ENCODE data around the gene LY6G6C.

The LY6G6C gene

DNA sequence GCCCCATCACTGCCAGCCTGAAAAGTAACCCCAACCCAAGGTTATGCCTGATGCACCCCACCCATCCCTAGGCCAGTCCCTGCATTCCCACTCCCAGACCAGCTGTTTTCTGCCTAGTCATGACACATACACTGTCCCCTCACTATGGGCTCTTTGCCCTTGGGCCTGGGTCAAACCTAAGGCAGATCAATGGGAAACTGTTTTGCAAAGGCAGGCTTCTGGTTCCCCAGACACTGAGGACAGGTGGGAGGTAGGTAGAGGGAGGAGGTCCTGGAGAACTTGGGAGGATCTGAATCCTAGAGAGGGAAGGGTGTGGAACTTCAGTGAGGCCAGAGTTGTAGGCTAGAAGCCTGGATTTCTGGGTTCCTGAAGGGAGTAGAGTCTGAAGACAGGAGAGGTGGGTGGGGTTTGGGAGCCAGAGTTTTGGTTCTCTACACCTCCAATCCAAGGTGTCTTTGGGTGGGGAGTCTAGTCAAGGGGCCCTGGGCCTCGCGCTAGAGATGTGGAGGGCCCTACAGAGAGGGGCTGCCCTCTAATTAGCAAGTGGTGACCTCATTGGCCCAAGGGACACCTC is 12.8 kb upstream of the LY6G6C start:
- 16 to 18% methylated on average over 2 of the region's 2 CpGs for WGBS, 2 experiments
- peaks cover 25% of the 10 kb centered on the region for H3K36me3 ChIP-seq (ENCODE audit: control insufficient read depth, insufficient read depth, low read length)
- H3K4me1 ChIP-seq (ENCODE audit: control insufficient read depth, insufficient read depth, low read length) = peaks cover 34% of the 10 kb centered on the region
- no peaks in the 10 kb centered on the region for H3K27me3 ChIP-seq (ENCODE audit: control insufficient read depth, insufficient read depth, low read length, poor library complexity, severe bottlenecking)
- no peak overlapping the region for H3K27ac ChIP-seq (ENCODE audit: insufficient read depth, low read depth, low read length, poor library complexity, severe bottlenecking)
- peak overlapping the region; percentile 68 for H3K4me3 ChIP-seq (ENCODE audit: insufficient read depth, low read depth, low read length)
- H3K9me3 ChIP-seq (ENCODE audit: control insufficient read depth, low read length) = no peaks in the 10 kb centered on the region

DNA sequence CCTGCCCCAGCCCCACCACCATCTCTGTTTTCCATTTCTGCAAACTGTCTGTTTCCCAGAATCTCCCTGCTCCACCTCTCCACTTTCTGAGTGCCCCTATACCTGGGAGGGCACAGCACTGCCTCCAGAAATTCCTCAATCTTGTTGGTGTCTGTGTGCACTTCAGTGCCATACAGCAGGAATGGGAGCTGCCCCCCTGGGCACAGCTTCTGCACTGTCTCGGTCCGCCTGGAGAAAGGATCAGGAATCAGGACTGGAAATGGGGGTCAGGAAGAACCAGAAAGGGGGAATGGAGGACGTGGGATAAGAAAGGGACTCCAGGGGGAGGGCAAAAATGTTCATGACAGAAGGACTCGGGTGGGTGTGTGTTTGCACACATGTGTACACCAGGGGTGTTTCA is 12.2 kb upstream of the LY6G6C start:
- Histone ChIP-seq H3K27me3 (ENCODE audit: control insufficient read depth, insufficient read depth, low read length, poor library complexity, severe bottlenecking) (no peaks in the 10 kb centered on the region), H3K36me3 (ENCODE audit: control insufficient read depth, insufficient read depth, low read length) (peaks cover 25% of the 10 kb centered on the region), H3K4me3 (ENCODE audit: insufficient read depth, low read depth, low read length) (no peak overlapping the region), H3K27ac (ENCODE audit: insufficient read depth, low read depth, low read length, poor library complexity, severe bottlenecking) (no peak overlapping the region), H3K9me3 (ENCODE audit: control insufficient read depth, low read length) (no peaks in the 10 kb centered on the region), H3K4me1 (ENCODE audit: control insufficient read depth, insufficient read depth, low read length) (peaks cover 29% of the 10 kb centered on the region)
- 94% methylated on average over 4 of the region's 4 CpGs for WGBS, 2 experiments

GRCh38 chr6:31732029-31732428 is 10.5 kb upstream of the LY6G6C start:
- H3K27ac ChIP-seq (ENCODE audit: insufficient read depth, low read depth, low read length, poor library complexity, severe bottlenecking) = no peak overlapping the region
- WGBS, 2 experiments = 84 to 88% methylated on average over 3 of the region's 3 CpGs

DNA sequence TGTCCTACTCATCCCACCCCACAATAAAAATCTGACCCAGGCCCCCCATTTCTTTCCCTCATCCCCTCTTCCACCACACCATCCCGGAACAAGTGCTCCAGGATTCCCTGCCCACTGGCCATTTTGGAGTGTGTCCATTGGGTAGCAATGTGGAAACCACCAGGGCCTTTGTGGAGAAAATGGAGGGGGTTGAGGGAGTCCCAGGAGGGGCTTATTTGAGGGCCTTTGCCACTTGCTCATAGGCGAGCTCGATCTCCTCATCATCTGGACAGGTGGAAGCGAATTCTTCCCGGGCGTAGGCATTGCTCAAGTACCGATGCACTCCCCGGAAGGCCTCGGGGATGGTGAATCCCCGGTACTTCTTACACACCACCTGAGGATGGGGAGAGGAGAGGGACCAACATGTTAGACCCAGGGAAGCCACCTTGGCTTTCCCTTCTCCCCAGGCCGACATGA is 9.1 kb upstream of the LY6G6C start:
- WGBS, 2 experiments = 90% methylated on average over 11 of the region's 11 CpGs
- Histone ChIP-seq H3K4me1 (ENCODE audit: control insufficient read depth, insufficient read depth, low read length) (peaks cover 8% of the 10 kb centered on the region), H3K36me3 (ENCODE audit: control insufficient read depth, insufficient read depth, low read length) (peaks cover 48% of the 10 kb centered on the region), H3K4me3 (ENCODE audit: insufficient read depth, low read depth, low read length) (no peak overlapping the region), H3K27me3 (ENCODE audit: control insufficient read depth, insufficient read depth, low read length, poor library complexity, severe bottlenecking) (no peaks in the 10 kb centered on the region), H3K27ac (ENCODE audit: insufficient read depth, low read depth, low read length, poor library complexity, severe bottlenecking) (no peak overlapping the region), H3K9me3 (ENCODE audit: control insufficient read depth, low read length) (no peaks in the 10 kb centered on the region)

More at GRCh38 chr6:31732029-31732428, 10.5 kb upstream of the LY6G6C start:
- Histone ChIP-seq H3K9me3 (ENCODE audit: control insufficient read depth, low read length) (no peaks in the 10 kb centered on the region), H3K4me1 (ENCODE audit: control insufficient read depth, insufficient read depth, low read length) (peaks cover 14% of the 10 kb centered on the region), H3K36me3 (ENCODE audit: control insufficient read depth, insufficient read depth, low read length) (peaks cover 35% of the 10 kb centered on the region), H3K27me3 (ENCODE audit: control insufficient read depth, insufficient read depth, low read length, poor library complexity, severe bottlenecking) (no peaks in the 10 kb centered on the region), H3K4me3 (ENCODE audit: insufficient read depth, low read depth, low read length) (no peak overlapping the region)

DNA sequence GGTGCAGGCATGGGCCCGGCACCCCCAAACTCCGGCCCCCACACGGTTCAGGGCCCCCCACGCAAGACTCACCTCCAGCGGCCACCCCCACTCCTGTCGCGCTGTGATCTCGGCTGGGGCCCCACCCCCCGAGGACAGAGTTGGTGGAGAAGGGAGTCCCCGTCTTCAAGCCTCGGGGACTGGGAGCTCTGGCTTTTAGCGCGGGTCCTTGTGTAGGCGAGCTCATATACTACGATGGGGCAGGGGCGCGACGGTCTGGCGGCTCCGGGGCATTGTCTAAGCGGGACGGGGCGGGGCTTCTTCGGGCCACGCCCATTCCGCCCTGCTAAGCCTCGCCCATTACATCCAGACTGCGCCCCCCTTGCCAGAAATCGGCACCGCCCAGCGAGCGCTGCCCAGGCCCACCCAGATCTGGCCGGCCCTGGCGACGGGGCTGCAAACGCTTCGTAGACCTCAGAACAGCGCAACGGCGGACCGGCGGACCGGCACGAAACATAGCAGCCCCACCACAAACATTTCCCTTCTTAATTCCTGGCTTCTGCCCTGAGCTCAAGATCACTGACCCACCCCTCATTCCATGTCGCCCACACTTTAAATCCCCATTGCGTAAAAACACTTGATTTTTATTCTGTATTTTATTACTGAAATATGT is 8.6 kb upstream of the LY6G6C start:
- Histone ChIP-seq H3K4me3 (ENCODE audit: insufficient read depth, low read depth, low read length) (peak overlapping the region; percentile 93), H3K9me3 (ENCODE audit: control insufficient read depth, low read length) (no peaks in the 10 kb centered on the region), H3K27ac (ENCODE audit: insufficient read depth, low read depth, low read length, poor library complexity, severe bottlenecking) (peak overlapping the region; percentile 86), H3K4me1 (ENCODE audit: control insufficient read depth, insufficient read depth, low read length) (peaks cover 8% of the 10 kb centered on the region), H3K36me3 (ENCODE audit: control insufficient read depth, insufficient read depth, low read length) (peaks cover 49% of the 10 kb centered on the region), H3K27me3 (ENCODE audit: control insufficient read depth, insufficient read depth, low read length, poor library complexity, severe bottlenecking) (no peaks in the 10 kb centered on the region)
- 3 to 4% methylated on average over 46 of the region's 46 CpGs for WGBS, 2 experiments

GRCh38 chr6:31729515-31729978 is 8.0 kb upstream of the LY6G6C start:
- WGBS, 2 experiments = 0% methylated on average over 29 of the region's 29 CpGs

DNA sequence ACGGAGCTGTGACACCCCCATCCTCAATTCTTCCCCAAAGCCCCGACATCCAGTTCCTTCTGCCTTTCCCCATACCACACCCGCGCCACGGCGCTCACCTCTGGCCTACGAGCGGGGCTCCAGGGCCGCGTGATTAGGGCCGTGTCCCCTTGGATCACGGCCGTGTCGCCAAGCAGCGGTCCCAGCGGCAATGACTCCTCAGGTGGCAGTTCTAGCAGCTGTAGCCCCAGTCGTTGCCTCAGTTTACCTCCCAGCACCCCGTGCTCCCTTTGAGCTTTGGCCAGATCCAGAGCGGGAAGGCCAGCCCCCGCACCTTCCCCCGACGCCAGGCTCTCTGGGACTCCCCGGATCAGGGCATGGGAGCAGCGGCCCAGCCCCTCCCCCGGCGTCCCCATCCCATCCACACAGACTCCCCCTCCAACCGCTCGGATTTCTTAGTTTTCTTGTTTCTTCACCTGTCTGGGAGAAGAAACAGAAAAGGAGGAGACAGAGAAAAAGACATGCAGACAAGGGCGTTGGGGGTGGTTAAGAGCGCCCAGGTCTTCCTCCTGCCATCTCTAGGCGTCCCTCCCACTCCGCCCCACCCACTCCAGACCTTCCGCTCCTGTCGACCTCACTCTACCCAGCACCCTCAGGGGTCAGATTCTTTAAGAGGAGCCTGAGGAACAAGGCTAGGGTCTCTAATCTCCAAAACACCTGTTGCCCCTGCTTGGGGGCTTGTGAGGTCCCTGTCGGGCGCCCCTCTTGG is 7.4 kb upstream of the LY6G6C start, which contains the start of gene DDAH2:
Gene DDAH2, minus strand, starts transcription at position 533 of the 748 bp plus-strand sequence. Its CDS starts 138 bp downstream, at position 395.
- peaks cover under 1% of the 10 kb centered on the region for H3K4me1 ChIP-seq (ENCODE audit: control insufficient read depth, insufficient read depth, low read length)
- H3K27me3 ChIP-seq (ENCODE audit: control insufficient read depth, insufficient read depth, low read length, poor library complexity, severe bottlenecking) = no peaks in the 10 kb centered on the region
- H3K36me3 ChIP-seq (ENCODE audit: control insufficient read depth, insufficient read depth, low read length) = peaks cover 48% of the 10 kb centered on the region
- no peaks in the 10 kb centered on the region for H3K9me3 ChIP-seq (ENCODE audit: control insufficient read depth, low read length)
- peak within 1 kb of the TSS; percentile 86 for H3K27ac ChIP-seq (ENCODE audit: insufficient read depth, low read depth, low read length, poor library complexity, severe bottlenecking)
- peak within 1 kb of the TSS; percentile 93 for H3K4me3 ChIP-seq (ENCODE audit: insufficient read depth, low read depth, low read length)
- 48 to 49% methylated on average over 36 of the region's 36 CpGs for WGBS, 2 experiments

More at GRCh38 chr6:31729515-31729978, 8.0 kb upstream of the LY6G6C start:
- Histone ChIP-seq H3K4me1 (ENCODE audit: control insufficient read depth, insufficient read depth, low read length) (peaks cover 6% of the 10 kb centered on the region), H3K27ac (ENCODE audit: insufficient read depth, low read depth, low read length, poor library complexity, severe bottlenecking) (peak overlapping the region; percentile 86), H3K36me3 (ENCODE audit: control insufficient read depth, insufficient read depth, low read length) (peaks cover 49% of the 10 kb centered on the region), H3K27me3 (ENCODE audit: control insufficient read depth, insufficient read depth, low read length, poor library complexity, severe bottlenecking) (no peaks in the 10 kb centered on the region), H3K9me3 (ENCODE audit: control insufficient read depth, low read length) (no peaks in the 10 kb centered on the region), H3K4me3 (ENCODE audit: insufficient read depth, low read depth, low read length) (peak overlapping the region; percentile 93)

DNA sequence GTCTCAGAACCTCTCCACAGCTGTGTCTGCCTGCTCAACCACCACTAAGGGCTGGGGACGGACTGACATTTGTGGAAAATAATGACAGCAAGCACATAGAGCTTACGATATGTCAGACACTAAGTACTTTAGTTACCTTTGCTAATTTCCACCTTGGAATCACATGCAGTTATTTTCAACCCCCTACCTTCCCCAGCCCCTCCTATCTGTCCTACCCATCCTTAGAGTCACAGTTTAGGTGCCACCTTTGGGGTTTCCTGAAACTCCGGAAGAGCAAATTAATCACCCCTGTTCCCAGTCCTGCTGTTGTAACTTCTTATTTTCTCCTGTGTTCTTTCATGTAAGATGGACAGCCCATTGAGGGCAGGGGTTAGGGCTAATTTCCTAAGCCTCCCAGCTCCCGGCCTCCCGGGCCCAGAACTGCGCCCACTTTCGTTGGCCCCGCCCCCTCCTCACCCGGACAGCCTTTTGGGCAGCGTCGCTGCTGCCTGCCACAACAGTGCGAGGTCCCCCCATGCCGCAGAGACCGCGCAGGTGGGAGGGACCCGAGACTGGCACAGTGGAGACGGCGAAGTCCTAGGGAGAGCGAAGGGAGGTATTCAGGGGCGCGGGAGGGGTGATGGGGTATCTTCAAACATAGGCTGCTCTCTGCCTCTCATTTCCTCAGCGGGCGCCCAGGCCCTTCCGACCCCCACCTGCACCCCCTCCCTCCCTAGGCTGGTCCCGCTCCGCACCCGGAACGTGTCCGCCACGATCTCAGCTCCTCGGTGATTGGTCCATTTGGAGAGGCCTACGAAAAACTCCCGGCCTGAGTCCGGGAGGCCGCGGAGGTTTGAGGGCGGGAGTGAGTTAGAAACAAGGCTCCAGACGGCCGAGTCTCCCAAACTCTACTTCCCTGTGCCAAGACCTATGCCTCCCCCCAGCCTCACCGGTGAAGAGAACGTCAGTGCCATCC is 6.4 kb upstream of the LY6G6C start:
- Histone ChIP-seq H3K27me3 (ENCODE audit: control insufficient read depth, insufficient read depth, low read length, poor library complexity, severe bottlenecking) (no peaks in the 10 kb centered on the region), H3K27ac (ENCODE audit: insufficient read depth, low read depth, low read length, poor library complexity, severe bottlenecking) (no peak overlapping the region), H3K4me3 (ENCODE audit: insufficient read depth, low read depth, low read length) (peak overlapping the region; percentile 93), H3K36me3 (ENCODE audit: control insufficient read depth, insufficient read depth, low read length) (peaks cover 40% of the 10 kb centered on the region), H3K9me3 (ENCODE audit: control insufficient read depth, low read length) (no peaks in the 10 kb centered on the region), H3K4me1 (ENCODE audit: control insufficient read depth, insufficient read depth, low read length) (no peaks in the 10 kb centered on the region)
- WGBS, 2 experiments = 95% methylated on average over 41 of the region's 41 CpGs

DNA sequence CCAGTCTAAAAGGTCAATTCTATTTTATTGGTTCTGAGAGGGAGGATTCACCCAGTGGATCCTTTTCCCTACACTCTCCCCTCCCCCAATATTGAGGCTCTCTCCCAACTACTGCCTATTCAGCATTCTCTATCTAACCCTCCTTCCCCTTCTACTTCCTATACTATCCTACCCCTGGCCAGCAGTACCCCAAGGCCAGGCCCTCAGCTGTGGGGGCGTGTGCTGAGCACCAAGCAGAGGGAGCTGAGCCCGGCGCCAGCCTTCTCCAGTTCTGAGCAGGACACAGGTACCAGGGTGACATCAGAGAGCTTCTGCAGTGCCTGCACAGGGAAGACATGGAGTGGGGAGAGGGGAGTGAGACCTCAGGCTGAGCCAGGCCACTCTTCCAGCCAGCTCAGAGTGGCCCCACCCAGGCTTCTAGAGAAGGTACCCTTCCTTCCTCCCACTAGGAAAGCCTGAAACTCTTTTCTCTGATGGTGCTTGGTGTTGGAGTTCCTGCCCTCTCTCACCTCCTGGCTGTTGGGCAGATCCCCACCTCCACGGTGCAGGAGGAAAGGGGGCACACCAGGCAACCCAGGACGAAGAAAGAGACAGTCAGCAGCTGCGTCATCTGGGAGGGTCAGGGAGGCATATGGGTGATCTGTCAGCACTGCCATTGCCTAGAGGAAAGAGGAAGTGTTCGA is 5.6 kb upstream of the LY6G6C start:
- Histone ChIP-seq H3K9me3 (ENCODE audit: control insufficient read depth, low read length) (no peaks in the 10 kb centered on the region), H3K36me3 (ENCODE audit: control insufficient read depth, insufficient read depth, low read length) (peaks cover 33% of the 10 kb centered on the region), H3K27ac (ENCODE audit: insufficient read depth, low read depth, low read length, poor library complexity, severe bottlenecking) (no peak overlapping the region), H3K4me3 (ENCODE audit: insufficient read depth, low read depth, low read length) (no peak overlapping the region), H3K4me1 (ENCODE audit: control insufficient read depth, insufficient read depth, low read length) (no peaks in the 10 kb centered on the region), H3K27me3 (ENCODE audit: control insufficient read depth, insufficient read depth, low read length, poor library complexity, severe bottlenecking) (no peaks in the 10 kb centered on the region)
- 91 to 95% methylated on average over 7 of the region's 7 CpGs for WGBS, 2 experiments

All from ectodermal cell (in vitro differentiated cells).